ENCODE results near the gene ASTN2. TPM values are rescaled to one million over a fixed set of nuclear protein-coding genes. Genes with fewer than 3 reads are reported as not detected.

Gene ASTN2
- total RNA-seq, 2 experiments from 2014 or later: 1.7 to 4.2 TPM

- DNase-seq (ENCODE audit: low spot score): no peak
- ChIA-PET POLR2A (no interaction called here), CTCF (ENCODE audit: unreplicated experiment) (no interaction called here)
- no TSS peak for BruUV-seq (replicated peaks)
- TF ChIP-seq EZH2phosphoT487 (IDR thresholded peaks at IDR 0.05; ENCODE audit: borderline replicate concordance, low read depth, low read length) (no peak), CTCF (conservative IDR thresholded peaks at IDR 0.05; ENCODE audit: low read length) (no peak)
- Histone ChIP-seq H3K4me2 (ENCODE audit: low read length) (no peak overlapping the region), H3K79me2 (ENCODE audit: insufficient read depth, low read depth, low read length) (no peaks in the 10 kb centered on the region), H2AFZ (ENCODE audit: low read length) (no peak overlapping the region), H3K4me1 (ENCODE audit: insufficient read depth, low read length, poor library complexity, severe bottlenecking) (no peaks in the 10 kb centered on the region), H3K4me3 (ENCODE audit: low read depth, low read length, poor library complexity, severe bottlenecking) (no peak overlapping the region), H3K36me3 (ENCODE audit: insufficient read depth, low read length) (peaks cover 7% of the 10 kb centered on the region; the same call in 1 of the 2 replicates), H3K9me2 (ENCODE audit: insufficient read depth, low read length) (no peaks in the 10 kb centered on the region), H3K9me3 (ENCODE audit: low read length) (no peaks in the 10 kb centered on the region), H3K27ac (ENCODE audit: low read depth, low read length, poor library complexity, severe bottlenecking) (no peak overlapping the region), H4K20me1 (ENCODE audit: insufficient read depth, low read length) (no peaks in the 10 kb centered on the region; the same call in 1 of the 2 replicates)
- intact Hi-C loops (cut with micrococcal nuclease; ENCODE audit: unreplicated experiment): no loop called here
These were observed 709.3 kb downstream of the ASTN2 start for GRCh38 chr9:116705531-116705930.

GRCh38 chr9:116704470-116704869 lies 710.4 kb downstream of the ASTN2 start:
- CTCF ChIA-PET (ENCODE audit: unreplicated experiment): no interaction called here
- H3K4me3 ChIP-seq (ENCODE audit: low read depth, low read length, poor library complexity, severe bottlenecking): no peak overlapping the region

More at GRCh38 chr9:116704470-116704869, 710.4 kb downstream of the ASTN2 start:
- no peak for DNase-seq (ENCODE audit: low spot score)
- Histone ChIP-seq H3K4me2 (ENCODE audit: low read length) (no peak overlapping the region), H3K4me1 (ENCODE audit: insufficient read depth, low read length, poor library complexity, severe bottlenecking) (no peaks in the 10 kb centered on the region), H2AFZ (ENCODE audit: low read length) (no peak overlapping the region), H3K79me2 (ENCODE audit: insufficient read depth, low read depth, low read length) (no peaks in the 10 kb centered on the region), H4K20me1 (ENCODE audit: insufficient read depth, low read length) (no peaks in the 10 kb centered on the region; the same call in 1 of the 2 replicates), H3K36me3 (ENCODE audit: insufficient read depth, low read length) (peaks cover 17% of the 10 kb centered on the region), H3K9me2 (ENCODE audit: insufficient read depth, low read length) (no peaks in the 10 kb centered on the region), H3K27ac (ENCODE audit: low read depth, low read length, poor library complexity, severe bottlenecking) (no peak overlapping the region), H3K9me3 (ENCODE audit: low read length) (no peaks in the 10 kb centered on the region)
- POLR2A ChIA-PET: interaction anchor here (0.7 to 1.3 kb wide), 2 partner anchors 16 to 17 kb away, joined by 3 read pairs; partner anchors contain the start of gene TRIM32
- intact Hi-C loops (cut with micrococcal nuclease; ENCODE audit: unreplicated experiment): no loop called here
- TF ChIP-seq CTCF (conservative IDR thresholded peaks at IDR 0.05; ENCODE audit: low read length): no peak
- TF ChIP-seq EZH2phosphoT487 (IDR thresholded peaks at IDR 0.05; ENCODE audit: borderline replicate concordance, low read depth, low read length): no peak
- no TSS peak for BruUV-seq (replicated peaks)
